ENCODE data around the gene ZMYND11. TPM values are rescaled to one million over a fixed set of nuclear protein-coding genes. Genes with fewer than 3 reads are reported as not detected.

ZMYND11 gene
- polyA plus RNA-seq, 2 of the 4 experiments (the other 2 are of a cell fraction): 47.7 to 99.7 TPM

DNA sequence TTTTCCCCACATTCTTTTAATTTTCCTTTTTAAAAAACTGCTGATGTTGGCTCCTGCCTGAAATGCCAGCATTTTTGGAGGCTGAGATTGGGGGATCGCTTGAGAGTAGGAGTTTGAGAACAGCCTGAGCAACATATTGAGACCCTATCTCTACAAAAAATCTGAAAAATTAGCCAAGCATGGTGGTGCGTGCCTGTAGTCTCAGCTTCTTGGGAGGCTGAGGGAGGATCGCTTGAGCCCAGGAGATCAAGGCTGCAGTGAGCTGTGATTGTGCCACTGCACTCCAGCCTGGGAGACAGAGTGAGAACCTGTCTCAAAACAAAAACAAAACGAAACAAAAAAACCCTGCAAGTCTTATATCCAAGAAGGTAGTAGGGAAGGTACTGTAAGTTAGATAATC is 51.7 kb downstream of the ZMYND11 start:
- no peak for ATAC-seq
- FAIRE-seq: no peak
- no peaks in the 10 kb centered on the region for H3K4me1 ChIP-seq
- ChIA-PET POLR2A (no interaction called here), CTCF (no interaction called here)
- no peak for DNase-seq (ENCODE audit: low read depth in 1 of 2, low spot score in 1 of 2)
- 92% methylated on average over 4 of the region's 4 CpGs for WGBS (ENCODE audit: missing lambda C conversion rate)
- TF ChIP-seq ZNF302 (CRISPR knock-in tag; IDR thresholded peaks at IDR 0.05) (no peak), TP53 (CRISPR knock-in tag; IDR thresholded peaks at IDR 0.05) (no peak), CHD4 (IDR thresholded peaks at IDR 0.05; ENCODE audit: borderline replicate concordance) (no peak), POLR2A (IDR thresholded peaks at IDR 0.05; ENCODE audit: low read length) (no peak), FOXS1 (CRISPR knock-in tag; IDR thresholded peaks at IDR 0.05) (no peak), HDAC2 (IDR thresholded peaks at IDR 0.05) (no peak), CEBPB (IDR thresholded peaks at IDR 0.05) (no peak)
- TF ChIP-seq, protein P1, sequence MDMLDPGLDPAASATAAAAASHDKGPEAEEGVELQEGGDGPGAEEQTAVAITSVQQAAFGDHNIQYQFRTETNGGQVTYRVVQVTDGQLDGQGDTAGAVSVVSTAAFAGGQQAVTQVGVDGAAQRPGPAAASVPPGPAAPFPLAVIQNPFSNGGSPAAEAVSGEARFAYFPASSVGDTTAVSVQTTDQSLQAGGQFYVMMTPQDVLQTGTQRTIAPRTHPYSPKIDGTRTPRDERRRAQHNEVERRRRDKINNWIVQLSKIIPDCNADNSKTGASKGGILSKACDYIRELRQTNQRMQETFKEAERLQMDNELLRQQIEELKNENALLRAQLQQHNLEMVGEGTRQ (IDR thresholded peaks at IDR 0.05): no peak
- no peak overlapping the region for H3K27ac ChIP-seq
- no peak overlapping the region for H3K4me3 ChIP-seq
- H3K9me3 ChIP-seq: peaks cover 16% of the 10 kb centered on the region
- H3K4me2 ChIP-seq: no peak overlapping the region

DNA sequence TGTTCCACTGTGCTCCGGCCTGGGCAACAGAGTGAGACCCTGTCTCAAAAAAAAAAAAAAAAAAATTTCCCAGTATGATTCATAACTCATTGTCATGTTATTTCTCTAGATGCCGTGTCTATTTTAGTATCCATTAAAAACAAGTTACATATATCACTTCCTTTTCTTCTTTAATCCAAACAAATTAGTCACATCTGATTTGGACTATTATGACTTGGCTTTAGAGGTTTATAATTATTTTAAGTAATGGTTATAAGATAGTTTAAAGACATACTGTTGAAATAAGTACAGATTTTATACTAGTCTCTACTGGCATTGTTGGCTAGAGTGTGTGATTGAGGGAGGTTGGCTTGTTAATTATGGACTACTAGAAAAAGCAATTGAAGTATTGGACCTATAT is 53.3 kb downstream of the ZMYND11 start:
- CTCF ChIA-PET: interaction anchor here (0.7 kb wide), 1 partner anchor 373 kb away, joined by 3 read pairs; no protein-coding TSS in a partner anchor
- no peak overlapping the region for H3K4me3 ChIP-seq
- no peaks in the 10 kb centered on the region for H3K4me1 ChIP-seq
- 92% methylated on average over 2 of the region's 2 CpGs for WGBS (ENCODE audit: missing lambda C conversion rate)
- no peak overlapping the region for H3K4me2 ChIP-seq
- POLR2A ChIA-PET: no interaction called here
- DNase-seq (ENCODE audit: low read depth in 1 of 2, low spot score in 1 of 2): no peak
- no peak overlapping the region for H3K27ac ChIP-seq
- no peak for TF ChIP-seq EHMT2 (IDR thresholded peaks at IDR 0.05; ENCODE audit: low read depth)
- no peak for TF ChIP-seq MAFK (IDR thresholded peaks at IDR 0.05; ENCODE audit: partially characterized antibody)
- FAIRE-seq: no peak
- no peak for ATAC-seq
- peaks cover 14% of the 10 kb centered on the region for H3K9me3 ChIP-seq

- H3K27ac ChIP-seq: no peak overlapping the region
- H3K9me3 ChIP-seq: no peaks in the 10 kb centered on the region
- WGBS (ENCODE audit: missing lambda C conversion rate): 83% methylated on average over 8 of the region's 8 CpGs
- TF ChIP-seq ZNF302 (CRISPR knock-in tag; IDR thresholded peaks at IDR 0.05): no peak
- FAIRE-seq: no peak
- H3K4me3 ChIP-seq: no peak overlapping the region
- CTCF ChIA-PET: no interaction called here
- POLR2A ChIA-PET: no interaction called here
- no peak overlapping the region for H3K4me2 ChIP-seq
- DNase-seq (ENCODE audit: low read depth in 1 of 2, low spot score in 1 of 2): no peak
- no peaks in the 10 kb centered on the region for H3K4me1 ChIP-seq
- no peak for ATAC-seq
These were observed 55.0 kb downstream of the ZMYND11 start for GRCh38 chr10:190216-190615.

- POLR2A ChIA-PET: no interaction called here
- no peak overlapping the region for H3K4me3 ChIP-seq
- H3K4me1 ChIP-seq: no peaks in the 10 kb centered on the region
- ATAC-seq (no peak), FAIRE-seq (no peak), DNase-seq (ENCODE audit: low read depth in 1 of 2, low spot score in 1 of 2) (no peak)
- CTCF ChIA-PET: interaction anchor here (1.3 kb wide), 2 partner anchors 10 to 41 kb away, joined by 3 read pairs; no protein-coding TSS in a partner anchor
- H3K9me3 ChIP-seq: no peaks in the 10 kb centered on the region
- no peak overlapping the region for H3K27ac ChIP-seq
- H3K4me2 ChIP-seq: no peak overlapping the region
- 87% methylated on average over 9 of the region's 9 CpGs for WGBS (ENCODE audit: missing lambda C conversion rate)
- no peak for TF ChIP-seq KDM5A (IDR thresholded peaks at IDR 0.05)
- no peak for TF ChIP-seq E2F6 (IDR thresholded peaks at IDR 0.05; ENCODE audit: borderline replicate concordance, low read depth)
- no peak for TF ChIP-seq RNF2 (IDR thresholded peaks at IDR 0.05; ENCODE audit: borderline replicate concordance, low read depth)
- no peak for TF ChIP-seq CBX2 (IDR thresholded peaks at IDR 0.05; ENCODE audit: borderline replicate concordance, low read depth)
- TF ChIP-seq CHD2 (IDR thresholded peaks at IDR 0.05; ENCODE audit: low read length, partially characterized antibody): no peak
- TF ChIP-seq EHMT2 (IDR thresholded peaks at IDR 0.05; ENCODE audit: low read depth): no peak
- TF ChIP-seq CBX8 (IDR thresholded peaks at IDR 0.05): no peak
- TF ChIP-seq, protein P2, sequence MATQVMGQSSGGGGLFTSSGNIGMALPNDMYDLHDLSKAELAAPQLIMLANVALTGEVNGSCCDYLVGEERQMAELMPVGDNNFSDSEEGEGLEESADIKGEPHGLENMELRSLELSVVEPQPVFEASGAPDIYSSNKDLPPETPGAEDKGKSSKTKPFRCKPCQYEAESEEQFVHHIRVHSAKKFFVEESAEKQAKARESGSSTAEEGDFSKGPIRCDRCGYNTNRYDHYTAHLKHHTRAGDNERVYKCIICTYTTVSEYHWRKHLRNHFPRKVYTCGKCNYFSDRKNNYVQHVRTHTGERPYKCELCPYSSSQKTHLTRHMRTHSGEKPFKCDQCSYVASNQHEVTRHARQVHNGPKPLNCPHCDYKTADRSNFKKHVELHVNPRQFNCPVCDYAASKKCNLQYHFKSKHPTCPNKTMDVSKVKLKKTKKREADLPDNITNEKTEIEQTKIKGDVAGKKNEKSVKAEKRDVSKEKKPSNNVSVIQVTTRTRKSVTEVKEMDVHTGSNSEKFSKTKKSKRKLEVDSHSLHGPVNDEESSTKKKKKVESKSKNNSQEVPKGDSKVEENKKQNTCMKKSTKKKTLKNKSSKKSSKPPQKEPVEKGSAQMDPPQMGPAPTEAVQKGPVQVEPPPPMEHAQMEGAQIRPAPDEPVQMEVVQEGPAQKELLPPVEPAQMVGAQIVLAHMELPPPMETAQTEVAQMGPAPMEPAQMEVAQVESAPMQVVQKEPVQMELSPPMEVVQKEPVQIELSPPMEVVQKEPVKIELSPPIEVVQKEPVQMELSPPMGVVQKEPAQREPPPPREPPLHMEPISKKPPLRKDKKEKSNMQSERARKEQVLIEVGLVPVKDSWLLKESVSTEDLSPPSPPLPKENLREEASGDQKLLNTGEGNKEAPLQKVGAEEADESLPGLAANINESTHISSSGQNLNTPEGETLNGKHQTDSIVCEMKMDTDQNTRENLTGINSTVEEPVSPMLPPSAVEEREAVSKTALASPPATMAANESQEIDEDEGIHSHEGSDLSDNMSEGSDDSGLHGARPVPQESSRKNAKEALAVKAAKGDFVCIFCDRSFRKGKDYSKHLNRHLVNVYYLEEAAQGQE (IDR thresholded peaks at IDR 0.05): no peak
- no peak for TF ChIP-seq ZFP36 (IDR thresholded peaks at IDR 0.05; ENCODE audit: borderline replicate concordance, partially characterized antibody)
- no peak for TF ChIP-seq NPAS2 (CRISPR knock-in tag; IDR thresholded peaks at IDR 0.05; ENCODE audit: borderline replicate concordance)
- no peak for TF ChIP-seq PBX3 (IDR thresholded peaks at IDR 0.05)
- no peak for TF ChIP-seq RFX5 (IDR thresholded peaks at IDR 0.05)
- no peak for TF ChIP-seq TP53 (CRISPR knock-in tag; IDR thresholded peaks at IDR 0.05)
- TF ChIP-seq ELK1 (IDR thresholded peaks at IDR 0.05; ENCODE audit: low read depth, low read length): no peak
- TF ChIP-seq, protein P3, sequence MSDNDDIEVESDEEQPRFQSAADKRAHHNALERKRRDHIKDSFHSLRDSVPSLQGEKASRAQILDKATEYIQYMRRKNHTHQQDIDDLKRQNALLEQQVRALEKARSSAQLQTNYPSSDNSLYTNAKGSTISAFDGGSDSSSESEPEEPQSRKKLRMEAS (IDR thresholded peaks at IDR 0.05): no peak
These were observed 56.7 kb downstream of the ZMYND11 start for GRCh38 chr10:191703-192518.

Measured in A549 (cell line).